Right atrium auricular region (tissue), 2 donors: Measurements from ENCODE around the gene PRKCB. TPM values are rescaled to one million over a fixed set of nuclear protein-coding genes. Genes with fewer than 3 reads are reported as not detected.

Experiments used
- DNase-seq: peaks from one replicate; pipeline ENCODE4 v3.0.0-alpha.2; 2019; ENCODE audit warnings: low spot score
- H3K27ac ChIP-seq, 2 donors: fragments of 200-600 bp; sonication (generic); 1 replicate in 1 of 2; 2 replicates in 1 of 2; pipeline ENCODE4 v1.5.1; 2016 to 2019
- H3K27me3 ChIP-seq, 2 donors: fragments of 200-600 bp; sonication (generic); one replicate each; pipeline versions ENCODE4 v1.5.1 to v1.6.0; 2017 to 2019
- H3K36me3 ChIP-seq: fragments of 200-600 bp; sonication (generic); one replicate; pipeline ENCODE4 v1.5.1; 2016
- H3K4me1 ChIP-seq, 2 donors: fragments of 200-600 bp; sonication (generic); one replicate each; pipeline versions ENCODE4 v1.5.1 to v1.6.0; 2017 to 2019
- H3K4me3 ChIP-seq, 2 donors: fragments of 200-600 bp; sonication (generic); 1 replicate in 1 of 2; 2 replicates in 1 of 2; pipeline ENCODE4 v1.5.1; 2017 to 2019; ENCODE audit warnings: mild to moderate bottlenecking in 1 of 2, moderate library complexity in 1 of 2
- H3K9me3 ChIP-seq, 2 donors: fragments of 200-600 bp; sonication (generic); one replicate each; pipeline ENCODE4 v1.5.1; 2019
- total RNA-seq, 2 donors: library from RNA; depleted of rRNA; stranded (reverse); fragments of >200 nt; gene quantifications; one replicate each; pipeline ENCODE4 v1.1.0, GENCODE V29; 2016
- TF ChIP-seq, protein P1 (sequence below), 2 donors: fragments of 200-600 bp; sonication (generic); IDR thresholded peaks; one replicate each; pipeline ENCODE4 v1.5.1; 2019; ENCODE audit warnings: antibody characterized with exemption in 2 of 2

The PRKCB gene
- total RNA-seq, 2 donors from 2014 or later = 0.93 to 3.1 TPM

GRCh38 chr16:23941025-23941424 is 105.2 kb downstream of the PRKCB start:
- H3K27ac ChIP-seq = no peak overlapping the region
- DNase-seq = no peak
- no peaks in the 10 kb centered on the region for H3K36me3 ChIP-seq
- no peaks in the 10 kb centered on the region for H3K9me3 ChIP-seq
- no peak overlapping the region for H3K4me3 ChIP-seq
- no peaks in the 10 kb centered on the region for H3K27me3 ChIP-seq
- TF ChIP-seq, protein P1, sequence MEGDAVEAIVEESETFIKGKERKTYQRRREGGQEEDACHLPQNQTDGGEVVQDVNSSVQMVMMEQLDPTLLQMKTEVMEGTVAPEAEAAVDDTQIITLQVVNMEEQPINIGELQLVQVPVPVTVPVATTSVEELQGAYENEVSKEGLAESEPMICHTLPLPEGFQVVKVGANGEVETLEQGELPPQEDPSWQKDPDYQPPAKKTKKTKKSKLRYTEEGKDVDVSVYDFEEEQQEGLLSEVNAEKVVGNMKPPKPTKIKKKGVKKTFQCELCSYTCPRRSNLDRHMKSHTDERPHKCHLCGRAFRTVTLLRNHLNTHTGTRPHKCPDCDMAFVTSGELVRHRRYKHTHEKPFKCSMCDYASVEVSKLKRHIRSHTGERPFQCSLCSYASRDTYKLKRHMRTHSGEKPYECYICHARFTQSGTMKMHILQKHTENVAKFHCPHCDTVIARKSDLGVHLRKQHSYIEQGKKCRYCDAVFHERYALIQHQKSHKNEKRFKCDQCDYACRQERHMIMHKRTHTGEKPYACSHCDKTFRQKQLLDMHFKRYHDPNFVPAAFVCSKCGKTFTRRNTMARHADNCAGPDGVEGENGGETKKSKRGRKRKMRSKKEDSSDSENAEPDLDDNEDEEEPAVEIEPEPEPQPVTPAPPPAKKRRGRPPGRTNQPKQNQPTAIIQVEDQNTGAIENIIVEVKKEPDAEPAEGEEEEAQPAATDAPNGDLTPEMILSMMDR (IDR thresholded peaks at IDR 0.05) = no peak
- no peaks in the 10 kb centered on the region for H3K4me1 ChIP-seq

DNA sequence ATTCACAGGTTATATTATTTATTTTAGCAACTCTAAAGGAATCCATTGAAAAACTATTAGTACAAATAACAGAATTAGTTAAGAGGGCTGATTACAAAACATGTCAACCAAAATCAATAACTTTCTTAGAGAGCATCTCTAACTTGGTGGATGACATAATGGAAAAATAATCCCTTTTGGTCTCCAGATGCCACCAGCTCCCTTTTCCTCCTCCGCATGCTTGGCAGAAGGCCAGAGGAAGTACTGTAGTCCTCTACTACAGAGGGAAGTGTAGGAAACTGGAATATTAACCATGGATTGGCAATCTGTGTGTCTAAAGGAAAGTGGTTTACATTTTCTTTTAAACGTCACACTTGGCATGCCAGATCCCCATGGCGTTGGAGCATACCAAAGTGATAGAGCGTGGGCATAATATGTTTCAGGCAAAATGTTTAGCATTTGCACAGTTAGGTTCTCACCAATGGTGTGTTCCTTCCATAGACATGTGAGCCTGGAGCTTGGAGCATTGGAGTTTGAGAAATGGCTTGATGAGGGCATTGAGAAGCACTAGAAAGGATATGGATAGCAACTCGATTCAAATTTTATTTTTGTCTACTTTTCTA is 106.3 kb downstream of the PRKCB start:
- Histone ChIP-seq H3K4me1 (no peaks in the 10 kb centered on the region), H3K9me3 (no peaks in the 10 kb centered on the region), H3K27me3 (no peaks in the 10 kb centered on the region), H3K4me3 (no peak overlapping the region), H3K27ac (no peak overlapping the region), H3K36me3 (no peaks in the 10 kb centered on the region)
- TF ChIP-seq, protein P1 (IDR thresholded peaks at IDR 0.05) = no peak
- no peak for DNase-seq

GRCh38 chr16:23943604-23944003 is 107.8 kb downstream of the PRKCB start:
- no peaks in the 10 kb centered on the region for H3K36me3 ChIP-seq
- H3K27me3 ChIP-seq = no peaks in the 10 kb centered on the region
- TF ChIP-seq, protein P1 (IDR thresholded peaks at IDR 0.05) = no peak
- no peaks in the 10 kb centered on the region for H3K9me3 ChIP-seq
- DNase-seq = no peak
- H3K4me1 ChIP-seq = no peaks in the 10 kb centered on the region
- no peak overlapping the region for H3K27ac ChIP-seq
- no peak overlapping the region for H3K4me3 ChIP-seq

GRCh38 chr16:23944381-23944780 is 108.6 kb downstream of the PRKCB start:
- no peaks in the 10 kb centered on the region for H3K9me3 ChIP-seq
- TF ChIP-seq, protein P1 (IDR thresholded peaks at IDR 0.05) = no peak
- no peak overlapping the region for H3K4me3 ChIP-seq
- H3K4me1 ChIP-seq = no peaks in the 10 kb centered on the region
- no peak for DNase-seq
- no peaks in the 10 kb centered on the region for H3K27me3 ChIP-seq
- H3K36me3 ChIP-seq = no peaks in the 10 kb centered on the region
- no peak overlapping the region for H3K27ac ChIP-seq

DNA sequence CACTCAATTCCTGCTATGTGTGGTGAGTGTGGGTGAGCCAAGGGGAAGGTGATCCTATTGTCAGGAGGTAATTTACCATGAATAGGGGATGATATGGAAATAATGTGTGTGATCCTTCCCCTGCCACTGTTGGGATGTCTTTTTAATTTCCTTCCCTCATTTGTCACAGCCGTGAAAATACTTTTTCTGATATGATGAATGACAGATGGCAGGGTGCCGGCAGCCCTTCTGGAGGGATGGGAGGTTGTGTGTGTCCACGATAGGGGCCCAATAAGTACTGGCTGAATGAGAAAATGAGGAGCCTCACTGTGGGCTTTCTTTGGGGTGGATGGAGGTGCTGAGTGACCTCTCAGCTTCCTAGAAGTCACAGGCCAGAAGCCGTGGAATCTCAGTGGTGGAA is 109.5 kb downstream of the PRKCB start:
- TF ChIP-seq, protein P1 (IDR thresholded peaks at IDR 0.05) = no peak
- Histone ChIP-seq H3K27me3 (no peaks in the 10 kb centered on the region), H3K27ac (no peak overlapping the region), H3K4me3 (no peak overlapping the region), H3K4me1 (no peaks in the 10 kb centered on the region), H3K36me3 (no peaks in the 10 kb centered on the region), H3K9me3 (no peaks in the 10 kb centered on the region)
- DNase-seq = no peak

DNA sequence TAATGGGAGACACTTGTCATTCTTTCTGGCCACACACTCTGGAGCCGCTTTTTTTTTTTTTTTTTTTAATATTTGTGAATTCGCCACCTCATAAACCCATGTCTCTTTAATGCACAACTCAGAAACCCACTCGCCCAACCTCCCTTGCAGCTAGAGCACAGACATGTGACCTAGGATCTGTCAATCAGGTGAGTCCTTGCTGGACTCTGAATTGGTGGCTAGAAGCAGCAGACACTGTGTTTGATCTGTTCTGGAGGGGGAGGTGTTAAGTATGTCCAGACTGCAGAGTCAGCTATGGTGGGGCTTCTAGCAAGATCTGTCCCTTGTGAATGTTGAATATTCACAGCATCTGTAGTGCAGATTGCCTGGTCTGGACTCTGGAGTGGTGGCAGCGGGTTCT is 112.1 kb downstream of the PRKCB start:
- Histone ChIP-seq H3K9me3 (no peaks in the 10 kb centered on the region), H3K36me3 (no peaks in the 10 kb centered on the region), H3K27me3 (no peaks in the 10 kb centered on the region), H3K4me1 (no peaks in the 10 kb centered on the region), H3K27ac (no peak overlapping the region), H3K4me3 (no peak overlapping the region)
- TF ChIP-seq, protein P1 (IDR thresholded peaks at IDR 0.05) = no peak
- no peak for DNase-seq
